Measurements from ENCODE around the gene HCN2.

HCN2 gene

GRCh38 chr19:585551-586110 lies 4.0 kb upstream of the HCN2 start:
- H3K9ac ChIP-seq (ENCODE audit: insufficient read length): no peak overlapping the region
- H3K4me3 ChIP-seq: no peak overlapping the region
- H3K27ac ChIP-seq: peak overlapping the region; percentile 55; the same call in 1 of the 2 replicates
- TF ChIP-seq POLR2AphosphoS5 (IDR thresholded peaks at IDR 0.05; ENCODE audit: borderline replicate concordance, low read depth, low read length) (no peak), EZH2 (IDR thresholded peaks at IDR 0.05) (no peak), FOXP2 (optimal IDR thresholded peaks at IDR 0.05; ENCODE audit: control extremely low read depth, extremely low read length, insufficient read depth) (no peak)
- no peak for DNase-seq (ENCODE audit: low read depth, low spot score)
- H3K36me3 ChIP-seq (ENCODE audit: insufficient read depth, low read length): peaks cover 11% of the 10 kb centered on the region; the same call in 1 of the 2 replicates
- no peaks in the 10 kb centered on the region for H3K9me3 ChIP-seq (ENCODE audit: low read depth, low read length)

GRCh38 chr19:588093-588740 lies 1.5 kb upstream of the HCN2 start:
- no peaks in the 10 kb centered on the region; the same call in 1 of the 2 replicates for H3K36me3 ChIP-seq (ENCODE audit: insufficient read depth, low read length)
- H3K9me3 ChIP-seq (ENCODE audit: low read depth, low read length): no peaks in the 10 kb centered on the region
- H3K27ac ChIP-seq: no peak overlapping the region
- peak overlapping the region; percentile 66 for H3K4me3 ChIP-seq
- no peak overlapping the region for H3K9ac ChIP-seq (ENCODE audit: insufficient read length)
- TF ChIP-seq POLR2AphosphoS5 (IDR thresholded peaks at IDR 0.05; ENCODE audit: borderline replicate concordance, low read depth, low read length) (no peak), EZH2 (IDR thresholded peaks at IDR 0.05) (no peak), FOXP2 (optimal IDR thresholded peaks at IDR 0.05; ENCODE audit: control extremely low read depth, extremely low read length, insufficient read depth) (peak; percentile 23)
- DNase-seq (ENCODE audit: low read depth, low spot score): no peak

GRCh38 chr19:588741-589692 lies 664 bp upstream of the HCN2 start:
- peak overlapping the region; percentile 66 for H3K4me3 ChIP-seq
- TF ChIP-seq FOXP2 (optimal IDR thresholded peaks at IDR 0.05; ENCODE audit: control extremely low read depth, extremely low read length, insufficient read depth) (no peak), POLR2AphosphoS5 (IDR thresholded peaks at IDR 0.05; ENCODE audit: borderline replicate concordance, low read depth, low read length) (no peak), EZH2 (IDR thresholded peaks at IDR 0.05) (no peak)
- no peaks in the 10 kb centered on the region for H3K36me3 ChIP-seq (ENCODE audit: insufficient read depth, low read length)
- no peaks in the 10 kb centered on the region for H3K9me3 ChIP-seq (ENCODE audit: low read depth, low read length)
- no peak overlapping the region for H3K27ac ChIP-seq
- no peak overlapping the region for H3K9ac ChIP-seq (ENCODE audit: insufficient read length)
- DNase-seq (ENCODE audit: low read depth, low spot score): no peak

GRCh38 chr19:590396-590745 lies 690 bp downstream of the HCN2 start:
- Histone ChIP-seq H3K4me3 (peak overlapping the region; percentile 52), H3K9me3 (ENCODE audit: low read depth, low read length) (no peaks in the 10 kb centered on the region), H3K36me3 (ENCODE audit: insufficient read depth, low read length) (no peaks in the 10 kb centered on the region), H3K27ac (no peak overlapping the region), H3K9ac (ENCODE audit: insufficient read length) (no peak overlapping the region)
- no peak for DNase-seq (ENCODE audit: low read depth, low spot score)
- TF ChIP-seq EZH2 (IDR thresholded peaks at IDR 0.05) (no peak), FOXP2 (optimal IDR thresholded peaks at IDR 0.05; ENCODE audit: control extremely low read depth, extremely low read length, insufficient read depth) (no peak), POLR2AphosphoS5 (IDR thresholded peaks at IDR 0.05; ENCODE audit: borderline replicate concordance, low read depth, low read length) (no peak)

GRCh38 chr19:590750-591098 lies 1.0 kb downstream of the HCN2 start:
- Histone ChIP-seq H3K4me3 (peak overlapping the region; percentile 52), H3K9me3 (ENCODE audit: low read depth, low read length) (no peaks in the 10 kb centered on the region), H3K9ac (ENCODE audit: insufficient read length) (no peak overlapping the region), H3K27ac (no peak overlapping the region), H3K36me3 (ENCODE audit: insufficient read depth, low read length) (no peaks in the 10 kb centered on the region)
- TF ChIP-seq POLR2AphosphoS5 (IDR thresholded peaks at IDR 0.05; ENCODE audit: borderline replicate concordance, low read depth, low read length) (no peak), EZH2 (IDR thresholded peaks at IDR 0.05) (no peak)
- DNase-seq (ENCODE audit: low read depth, low spot score): no peak

- no peak for DNase-seq (ENCODE audit: low read depth, low spot score)
- H3K9me3 ChIP-seq (ENCODE audit: low read depth, low read length): no peaks in the 10 kb centered on the region
- no peak overlapping the region for H3K4me3 ChIP-seq
- H3K36me3 ChIP-seq (ENCODE audit: insufficient read depth, low read length): no peaks in the 10 kb centered on the region
- no peak overlapping the region for H3K27ac ChIP-seq
- TF ChIP-seq FOXP2 (optimal IDR thresholded peaks at IDR 0.05; ENCODE audit: control extremely low read depth, extremely low read length, insufficient read depth): no peak
- TF ChIP-seq EZH2 (IDR thresholded peaks at IDR 0.05): no peak
- no peak for TF ChIP-seq POLR2AphosphoS5 (IDR thresholded peaks at IDR 0.05; ENCODE audit: borderline replicate concordance, low read depth, low read length)
- no peak overlapping the region for H3K9ac ChIP-seq (ENCODE audit: insufficient read length)
Measured at GRCh38 chr19:591099-591958, 1.6 kb downstream of the HCN2 start.

- TF ChIP-seq FOXP2 (optimal IDR thresholded peaks at IDR 0.05; ENCODE audit: control extremely low read depth, extremely low read length, insufficient read depth) (no peak), EZH2 (IDR thresholded peaks at IDR 0.05) (no peak), POLR2AphosphoS5 (IDR thresholded peaks at IDR 0.05; ENCODE audit: borderline replicate concordance, low read depth, low read length) (no peak)
- no peak for DNase-seq (ENCODE audit: low read depth, low spot score)
- H3K36me3 ChIP-seq (ENCODE audit: insufficient read depth, low read length): no peaks in the 10 kb centered on the region
Measured at GRCh38 chr19:592101-592500, 2.4 kb downstream of the HCN2 start.

More at GRCh38 chr19:592101-592500, 2.4 kb downstream of the HCN2 start:
- Histone ChIP-seq H3K4me3 (no peak overlapping the region), H3K9ac (ENCODE audit: insufficient read length) (no peak overlapping the region), H3K9me3 (ENCODE audit: low read depth, low read length) (no peaks in the 10 kb centered on the region), H3K27ac (no peak overlapping the region)

All from SK-N-MC (cell line).